DMS53 treated with DMSO at 0.1 percent for 48 hours (cell line): ENCODE measurements around the gene RBBP5.

Experiments used
- DNase-seq: peaks from one replicate; lab custom pipeline; 2025; ENCODE audit not compliant: unreplicated experiment; lab: John Stamatoyannopoulos, UW

RBBP5 gene

DNA sequence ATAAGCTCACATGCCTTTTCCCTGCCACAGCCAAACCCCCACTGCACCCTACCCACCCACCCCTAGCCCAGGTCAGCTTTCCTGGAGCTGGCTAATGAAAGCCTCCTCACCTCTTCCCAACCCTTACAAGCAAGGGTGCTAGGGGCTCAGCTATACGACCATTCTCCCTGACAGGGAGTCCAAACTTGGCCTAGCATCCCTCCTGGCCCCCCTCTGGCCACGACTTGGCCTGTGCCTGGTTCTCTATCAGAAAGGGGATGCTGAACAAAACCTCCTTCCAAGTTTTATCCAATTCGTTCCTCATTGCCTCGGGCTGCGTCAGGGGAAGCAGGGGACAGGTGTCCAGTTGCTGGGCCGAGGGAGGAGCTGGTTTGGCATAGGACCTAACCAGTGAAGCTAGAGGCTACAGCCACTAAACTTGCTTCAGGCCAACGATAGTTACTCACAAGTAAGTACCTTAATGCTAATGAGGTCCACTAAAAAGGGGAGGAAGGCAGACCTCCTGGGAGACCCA lies 46.1 kb downstream of the RBBP5 start:
- DNase-seq = no peak

DNA sequence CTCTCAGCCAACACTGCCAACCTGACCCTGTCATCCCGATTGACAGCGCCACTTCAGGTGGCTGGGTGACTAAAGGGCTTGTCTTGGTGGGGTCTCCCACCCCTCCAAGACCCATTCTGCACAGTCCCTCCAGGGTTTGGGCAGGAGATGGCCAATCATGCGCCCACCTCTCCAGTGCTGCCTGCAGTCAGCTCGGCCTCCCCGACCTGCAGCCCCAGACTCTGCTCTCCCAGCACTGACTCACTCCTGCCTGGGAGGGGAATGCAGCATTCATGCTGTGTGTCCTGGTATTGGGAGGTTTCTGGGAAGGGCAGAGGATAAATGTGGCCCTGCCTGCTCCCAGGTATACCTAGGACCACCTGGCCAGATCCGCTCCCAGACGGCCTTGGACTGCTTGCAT lies 47.3 kb downstream of the RBBP5 start:
- DNase-seq = no peak

DNA sequence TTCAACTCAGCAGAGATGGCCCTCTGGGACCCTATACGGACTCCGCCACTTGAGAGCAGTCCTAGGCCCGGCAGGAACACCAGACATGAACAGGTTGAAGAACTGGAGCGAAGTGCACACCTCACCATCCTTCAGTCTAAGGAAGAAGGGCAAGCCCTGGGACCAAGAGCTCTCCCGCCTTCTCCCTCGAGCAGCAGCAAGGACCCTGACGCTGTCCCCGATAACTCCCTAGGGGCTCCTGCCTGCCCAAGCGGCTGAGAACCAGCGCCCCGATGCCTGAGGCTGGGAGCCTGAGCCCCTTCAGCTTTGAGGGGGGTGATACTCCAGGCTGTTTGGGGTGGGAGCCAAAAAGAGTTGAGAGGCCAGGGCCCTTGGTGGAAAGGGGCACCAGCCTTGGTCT lies 47.7 kb downstream of the RBBP5 start:
- DNase-seq = no peak

DNA sequence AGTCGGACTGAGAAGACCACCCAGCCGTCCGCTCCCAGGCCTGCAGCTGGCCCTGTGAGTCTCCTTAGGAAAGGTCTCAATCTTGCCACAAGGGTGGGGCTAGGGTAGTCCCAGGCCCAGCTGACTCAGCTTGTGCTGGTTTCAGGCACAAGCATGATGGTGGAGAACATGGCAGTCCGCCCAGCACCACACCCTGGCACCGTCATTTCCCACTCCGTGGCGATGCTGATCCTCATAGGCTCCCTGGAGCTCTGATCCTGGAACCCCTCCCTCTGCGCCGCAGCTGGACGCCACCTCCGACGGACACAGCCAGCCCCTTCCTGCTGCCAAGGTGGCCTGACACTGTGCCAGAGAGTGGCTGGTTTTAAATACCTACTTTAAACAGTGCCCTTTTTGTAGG lies 48.3 kb downstream of the RBBP5 start:
- no peak for DNase-seq

DNA sequence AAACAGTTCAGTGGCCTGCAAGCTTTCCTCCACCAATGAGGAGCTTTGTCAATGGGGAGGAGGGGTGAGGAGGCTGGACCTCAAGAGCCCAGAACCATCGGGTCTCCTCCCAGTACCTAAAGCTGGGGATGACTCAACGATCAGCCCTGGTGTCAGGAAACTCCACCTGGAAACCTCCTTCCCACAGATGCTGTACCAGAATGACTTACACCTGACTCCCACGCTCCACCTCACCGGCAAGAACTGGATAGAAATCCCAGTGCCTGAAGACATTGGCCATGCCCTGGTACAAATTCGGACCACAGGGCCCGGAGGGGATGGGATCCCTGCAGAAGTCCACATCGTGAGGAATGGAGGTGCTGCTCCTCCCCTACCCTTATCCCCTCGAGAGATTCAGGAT lies 48.9 kb downstream of the RBBP5 start:
- DNase-seq = no peak

DNA sequence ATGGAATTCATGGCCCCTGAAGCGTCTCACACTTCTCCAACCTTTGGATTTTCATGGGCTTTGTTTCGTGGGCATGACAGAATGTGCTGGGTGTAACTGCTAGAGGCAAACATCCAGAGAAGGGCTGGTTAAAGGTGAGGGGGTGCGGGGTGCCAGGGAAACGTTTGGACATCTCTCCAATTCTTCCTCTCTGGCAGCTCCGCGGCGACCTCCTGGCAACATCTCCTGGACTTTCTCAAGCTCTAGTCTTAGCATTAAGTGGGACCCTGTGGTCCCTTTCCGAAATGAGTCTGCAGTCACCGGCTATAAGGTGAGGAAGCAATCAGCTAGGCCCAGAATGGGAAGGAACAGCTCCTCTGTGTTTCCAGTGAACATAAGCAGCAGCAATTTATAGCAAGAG lies 49.5 kb downstream of the RBBP5 start:
- DNase-seq = no peak

DNA sequence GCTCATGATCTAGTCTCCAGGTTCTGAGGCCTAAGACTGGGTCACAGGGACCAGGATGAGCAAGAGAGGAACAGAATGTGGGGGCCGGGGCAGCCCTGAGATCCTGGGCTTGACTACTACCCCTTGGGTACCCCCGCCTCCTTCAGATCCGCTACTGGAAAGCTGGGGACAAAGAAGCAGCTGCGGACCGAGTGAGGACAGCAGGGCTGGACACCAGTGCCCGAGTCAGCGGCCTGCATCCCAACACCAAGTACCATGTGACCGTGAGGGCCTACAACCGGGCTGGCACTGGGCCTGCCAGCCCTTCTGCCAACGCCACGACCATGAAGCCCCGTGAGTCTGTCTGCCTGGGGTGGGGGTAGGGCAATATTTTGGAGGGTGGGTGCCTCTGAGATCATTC lies 50.0 kb downstream of the RBBP5 start:
- no peak for DNase-seq

DNA sequence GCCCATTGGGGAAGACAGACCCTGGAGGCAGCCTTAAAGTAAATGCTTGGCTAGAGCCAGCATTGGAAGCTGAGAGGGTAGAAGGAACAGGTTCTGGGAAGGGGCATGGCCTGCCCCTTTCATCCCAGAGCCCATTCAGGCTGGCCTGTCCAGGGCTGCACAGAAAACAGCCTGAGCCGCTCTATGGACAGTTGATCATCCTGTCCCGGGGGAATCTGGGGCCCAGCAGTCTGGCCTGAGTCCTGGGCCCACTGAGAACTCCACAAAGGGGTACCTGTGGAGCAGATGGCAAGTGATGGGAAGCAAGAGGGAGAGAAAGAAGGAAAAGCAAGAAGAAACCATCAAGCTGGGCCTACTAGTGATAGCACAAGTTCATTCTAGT lies 50.8 kb downstream of the RBBP5 start:
- DNase-seq = no peak

DNA sequence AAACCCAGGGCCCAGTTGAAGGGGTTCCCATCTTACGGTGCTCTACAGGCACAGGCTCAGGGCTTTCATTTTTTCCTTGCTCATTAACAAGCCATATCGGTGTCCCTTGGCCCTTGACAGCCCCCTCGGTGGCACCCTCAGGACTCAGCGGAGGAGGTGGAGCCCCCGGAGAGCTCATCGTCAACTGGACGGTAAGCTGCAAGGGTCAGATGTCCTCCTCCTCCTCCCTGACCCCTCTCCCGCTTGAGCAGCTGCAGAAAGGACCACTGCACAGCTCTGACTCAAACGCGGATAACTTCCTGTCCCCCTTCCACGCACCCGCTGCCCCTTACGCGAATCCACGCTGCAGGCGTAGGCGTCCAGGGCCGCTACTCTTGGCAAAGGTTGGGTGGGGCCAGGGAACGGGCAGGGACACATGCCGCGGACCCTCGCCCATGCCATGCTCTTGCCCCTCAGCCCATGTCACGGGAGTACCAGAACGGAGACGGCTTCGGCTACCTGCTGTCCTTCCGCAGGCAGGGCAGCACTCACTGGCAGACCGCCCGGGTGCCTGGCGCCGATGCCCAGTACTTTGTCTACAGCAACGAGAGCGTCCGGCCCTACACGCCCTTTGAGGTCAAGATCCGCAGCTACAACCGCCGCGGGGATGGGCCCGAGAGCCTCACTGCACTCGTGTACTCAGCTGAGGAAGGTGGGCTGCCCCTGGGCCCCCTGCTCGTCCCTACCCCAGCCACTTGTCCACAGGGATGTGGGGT lies 52.2 kb downstream of the RBBP5 start:
- peak; percentile 14 for DNase-seq

DNA sequence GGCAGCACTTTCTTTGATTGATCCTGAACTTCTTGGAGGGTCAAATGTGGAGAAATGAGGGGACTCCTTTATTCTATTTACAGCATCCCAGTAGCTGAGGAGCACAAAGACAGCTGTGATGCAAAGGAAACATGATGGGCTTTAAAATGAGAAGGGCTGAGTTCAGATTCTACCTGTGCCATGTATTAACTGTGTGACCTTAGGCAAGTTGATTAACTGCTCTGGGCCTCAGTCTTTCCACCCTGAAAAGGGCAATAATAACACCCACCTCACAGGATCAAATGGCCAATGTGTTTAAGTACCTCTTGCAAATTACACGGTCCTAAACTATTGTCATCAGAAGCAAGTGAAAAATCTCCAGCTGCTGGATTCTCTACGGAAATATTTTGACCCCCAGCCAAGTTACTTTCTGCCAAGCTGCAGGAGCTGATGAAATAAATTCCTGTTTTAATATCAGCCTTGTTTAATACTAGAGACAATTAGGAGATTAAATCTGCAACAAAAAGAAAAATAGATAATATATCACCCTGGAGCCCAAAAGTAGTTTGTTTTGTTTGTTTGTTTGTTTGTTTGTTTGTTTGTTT lies 53.2 kb downstream of the RBBP5 start:
- DNase-seq = no peak

DNA sequence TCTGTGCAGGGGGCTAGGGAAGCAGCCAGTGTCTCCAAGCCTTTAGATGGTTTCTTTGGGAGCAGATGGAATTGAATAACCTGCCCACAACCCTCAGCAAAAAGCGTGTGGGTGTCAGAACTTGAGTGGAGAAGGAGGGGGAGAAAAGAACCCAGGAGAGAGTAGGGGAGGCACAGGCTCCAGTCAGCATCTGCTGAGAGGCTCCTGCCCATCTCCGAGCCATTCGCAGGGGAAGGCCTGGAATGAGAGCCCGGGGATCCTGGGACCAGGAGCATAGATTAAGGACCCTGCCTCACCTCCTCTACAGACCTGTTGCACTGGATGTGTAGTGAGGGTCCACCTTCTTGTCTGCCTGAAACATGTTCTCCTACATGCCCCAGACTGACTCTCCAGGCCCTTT lies 53.8 kb downstream of the RBBP5 start:
- no peak for DNase-seq

DNA sequence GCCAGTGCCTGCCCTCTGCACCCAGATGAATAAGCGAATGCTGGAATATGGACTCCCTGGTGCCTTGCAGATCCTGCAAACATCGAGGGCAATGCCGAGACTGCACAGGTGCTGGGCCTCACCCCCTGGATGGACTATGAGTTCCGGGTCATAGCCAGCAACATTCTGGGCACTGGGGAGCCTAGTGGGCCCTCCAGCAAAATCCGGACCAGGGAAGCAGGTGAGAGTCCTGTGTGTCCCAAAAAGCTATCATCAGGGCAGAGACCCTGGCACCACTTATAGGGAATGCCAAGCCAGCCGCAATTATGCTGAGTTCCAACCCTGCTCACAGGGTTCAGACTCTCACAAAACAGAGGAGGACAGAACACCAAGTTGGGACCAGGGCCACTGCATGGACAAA lies 54.7 kb downstream of the RBBP5 start:
- DNase-seq = no peak

DNA sequence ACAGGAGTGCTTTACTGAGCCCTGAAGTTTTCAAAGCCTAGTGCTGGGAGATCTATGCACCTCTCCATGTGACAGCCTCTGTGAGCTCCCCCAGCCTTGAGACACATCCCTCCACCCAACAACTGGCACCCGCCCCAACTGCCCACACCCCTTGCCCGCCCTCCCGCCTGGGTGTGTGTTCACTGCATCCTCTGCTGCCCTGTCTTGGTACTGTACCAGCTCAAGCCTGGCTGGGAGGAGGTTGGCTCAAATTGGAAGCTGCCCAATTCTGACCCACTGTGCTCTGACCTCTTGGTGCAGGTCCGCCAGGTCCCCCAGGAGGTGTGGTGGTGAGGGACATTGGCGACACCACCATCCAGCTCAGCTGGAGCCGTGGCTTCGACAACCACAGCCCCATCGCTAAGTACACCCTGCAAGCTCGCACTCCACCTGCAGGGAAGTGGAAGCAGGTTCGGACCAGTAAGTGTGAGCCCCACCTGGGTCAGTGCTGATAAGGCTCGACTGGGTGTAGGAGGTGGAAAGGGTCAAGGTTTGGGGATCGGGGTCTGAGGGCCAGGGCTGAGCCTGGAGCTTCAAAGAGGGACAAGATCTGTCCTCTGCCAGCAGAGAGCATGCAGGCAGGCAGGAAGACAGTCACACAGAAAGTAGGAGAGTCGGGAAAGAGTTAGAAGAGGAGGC lies 55.5 kb downstream of the RBBP5 start:
- DNase-seq = no peak

DNA sequence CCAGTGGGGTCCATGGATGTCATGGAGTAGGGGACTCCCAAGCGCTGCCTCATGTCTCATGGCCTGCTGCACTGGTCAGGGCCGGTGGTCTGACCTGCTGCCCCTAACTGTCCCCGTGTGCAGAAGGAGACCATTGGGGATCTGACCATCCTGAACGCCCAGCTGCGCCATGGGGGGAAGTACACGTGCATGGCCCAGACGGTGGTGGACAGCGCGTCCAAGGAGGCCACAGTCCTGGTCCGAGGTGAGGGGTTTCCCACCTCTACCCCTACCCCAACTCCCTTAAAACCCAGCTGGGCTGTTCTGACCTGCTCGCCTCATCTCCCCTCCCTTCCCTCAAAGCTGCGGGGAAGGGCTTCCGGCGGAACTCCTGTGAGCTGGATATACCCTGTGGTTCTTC lies 56.1 kb downstream of the RBBP5 start:
- DNase-seq = no peak

DNA sequence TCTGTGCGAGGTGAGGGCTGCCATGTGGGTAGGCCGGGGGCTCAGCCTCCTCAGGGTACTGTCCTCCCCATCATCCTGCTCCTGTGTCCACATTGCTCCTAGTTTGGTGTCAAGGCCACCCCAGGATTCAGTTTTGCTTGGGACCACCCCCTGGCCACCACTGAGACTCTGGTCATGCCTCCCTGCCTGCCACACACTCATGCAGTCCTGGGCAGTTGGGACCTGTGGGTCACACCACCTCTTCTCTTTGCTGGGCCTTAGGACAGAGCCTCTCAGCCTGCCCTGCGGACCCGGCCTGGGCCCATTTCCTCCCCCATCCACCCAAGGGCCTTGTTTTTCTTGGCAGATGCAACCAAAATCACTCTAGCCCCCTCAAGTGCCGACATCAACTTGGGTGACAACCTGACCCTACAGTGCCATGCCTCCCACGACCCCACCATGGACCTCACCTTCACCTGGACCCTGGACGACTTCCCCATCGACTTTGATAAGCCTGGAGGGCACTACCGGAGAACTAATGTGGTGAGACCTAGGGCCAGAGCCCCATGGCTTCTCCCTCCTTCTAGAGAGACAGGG lies 56.9 kb downstream of the RBBP5 start:
- DNase-seq = no peak

DNA sequence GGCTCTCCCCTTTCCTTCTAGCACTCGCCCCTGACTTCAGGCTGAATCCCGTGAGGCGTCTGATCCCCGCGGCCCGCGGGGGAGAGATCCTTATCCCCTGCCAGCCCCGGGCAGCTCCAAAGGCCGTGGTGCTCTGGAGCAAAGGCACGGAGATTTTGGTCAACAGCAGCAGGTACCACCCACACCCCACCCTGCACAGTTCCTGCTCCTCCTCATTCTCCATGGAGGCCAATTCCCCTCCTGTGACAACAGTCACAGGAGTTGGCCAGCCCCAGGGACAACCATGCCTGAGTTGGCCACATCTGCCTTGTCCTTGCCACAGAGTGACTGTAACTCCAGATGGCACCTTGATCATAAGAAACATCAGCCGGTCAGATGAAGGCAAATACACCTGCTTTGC lies 57.5 kb downstream of the RBBP5 start:
- no peak for DNase-seq

DNA sequence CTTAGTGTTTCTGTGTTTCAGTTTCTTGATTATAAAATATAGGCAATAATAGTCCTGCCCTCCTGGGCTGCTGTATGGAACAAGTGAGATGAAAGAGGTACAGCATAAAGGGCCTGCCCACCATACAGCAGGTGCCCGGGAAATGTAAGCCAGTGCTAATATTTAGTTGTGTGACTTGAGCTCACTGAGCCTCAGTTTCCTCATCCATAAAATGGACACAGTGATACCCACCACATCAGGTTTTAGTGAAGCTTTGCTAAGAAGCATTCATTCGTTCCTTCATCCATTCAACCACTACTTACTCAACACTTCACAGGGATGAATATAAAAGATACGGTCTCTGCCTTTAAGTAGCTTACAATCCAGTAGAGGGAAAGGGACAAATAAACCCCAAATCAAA lies 58.9 kb downstream of the RBBP5 start:
- DNase-seq = no peak

DNA sequence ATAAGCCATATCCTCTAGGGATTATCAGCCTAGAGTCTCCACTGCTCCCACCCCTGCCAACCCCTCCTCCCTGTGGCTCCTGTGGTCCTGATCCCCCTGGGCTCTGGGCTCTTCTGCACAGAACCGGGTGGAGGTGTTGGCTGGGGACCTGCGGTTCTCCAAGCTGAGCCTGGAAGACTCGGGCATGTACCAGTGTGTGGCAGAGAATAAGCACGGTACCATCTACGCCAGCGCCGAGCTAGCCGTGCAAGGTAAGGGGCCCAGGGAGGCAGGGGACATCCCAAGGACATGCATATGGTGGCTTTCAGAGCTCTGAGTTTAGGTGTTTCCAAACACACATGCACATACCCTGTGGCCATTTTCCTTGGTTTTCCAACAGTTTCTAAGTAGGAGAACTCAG lies 59.5 kb downstream of the RBBP5 start:
- DNase-seq = no peak

DNA sequence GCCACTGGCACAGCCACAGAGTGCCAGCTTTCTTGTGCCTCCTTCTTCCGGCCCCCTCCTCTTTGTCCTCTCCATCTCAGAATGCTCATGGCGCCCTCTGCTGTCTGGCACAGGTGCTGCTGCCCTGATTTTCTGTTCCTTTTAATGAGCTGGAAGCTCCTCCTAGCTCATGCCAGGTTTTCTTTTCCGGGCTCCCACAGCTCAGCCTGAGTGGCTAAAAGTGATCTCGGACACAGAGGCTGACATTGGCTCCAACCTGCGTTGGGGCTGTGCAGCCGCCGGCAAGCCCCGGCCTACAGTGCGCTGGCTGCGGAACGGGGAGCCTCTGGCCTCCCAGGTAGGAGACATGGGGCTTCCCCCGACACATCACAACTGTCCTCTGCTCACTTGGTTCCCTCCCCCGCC lies 60.1 kb downstream of the RBBP5 start:
- peak; percentile 90 for DNase-seq

DNA sequence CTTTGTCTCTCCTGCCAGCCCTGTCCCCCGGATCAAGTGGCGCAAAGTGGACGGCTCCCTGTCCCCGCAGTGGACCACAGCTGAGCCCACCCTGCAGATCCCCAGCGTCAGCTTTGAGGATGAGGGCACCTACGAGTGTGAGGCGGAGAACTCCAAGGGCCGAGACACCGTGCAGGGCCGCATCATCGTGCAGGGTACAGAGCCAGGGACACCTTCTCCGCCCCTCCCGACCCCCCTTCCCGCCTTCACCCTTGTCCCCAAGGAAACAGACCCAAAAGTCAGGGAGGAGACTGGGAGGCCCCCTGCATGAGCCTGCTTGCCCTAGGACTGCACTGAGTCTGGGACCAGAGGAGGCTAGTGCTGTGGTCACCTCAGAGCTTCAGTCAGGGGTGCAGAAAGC lies 60.6 kb downstream of the RBBP5 start:
- no peak for DNase-seq

DNA sequence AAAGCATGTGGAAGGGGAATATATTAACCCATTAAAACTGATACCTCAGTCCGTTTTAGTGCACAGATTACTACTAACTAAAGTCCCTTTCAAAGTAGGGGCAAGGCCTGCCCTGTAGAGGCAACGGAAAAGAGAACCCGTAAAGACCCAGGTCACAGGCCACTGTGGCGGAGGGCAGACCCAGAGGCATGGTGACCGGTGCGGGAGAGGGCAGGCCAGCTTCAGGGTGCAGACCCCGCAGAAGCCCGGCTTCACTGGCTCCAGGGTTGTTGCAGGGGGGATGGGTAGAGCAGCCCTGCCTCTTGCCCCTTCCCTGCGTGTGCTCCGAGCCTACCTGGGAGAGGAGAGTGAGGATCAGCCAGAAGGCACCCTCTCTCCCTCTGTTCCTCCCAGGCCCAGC lies 61.0 kb downstream of the RBBP5 start:
- no peak for DNase-seq

DNA sequence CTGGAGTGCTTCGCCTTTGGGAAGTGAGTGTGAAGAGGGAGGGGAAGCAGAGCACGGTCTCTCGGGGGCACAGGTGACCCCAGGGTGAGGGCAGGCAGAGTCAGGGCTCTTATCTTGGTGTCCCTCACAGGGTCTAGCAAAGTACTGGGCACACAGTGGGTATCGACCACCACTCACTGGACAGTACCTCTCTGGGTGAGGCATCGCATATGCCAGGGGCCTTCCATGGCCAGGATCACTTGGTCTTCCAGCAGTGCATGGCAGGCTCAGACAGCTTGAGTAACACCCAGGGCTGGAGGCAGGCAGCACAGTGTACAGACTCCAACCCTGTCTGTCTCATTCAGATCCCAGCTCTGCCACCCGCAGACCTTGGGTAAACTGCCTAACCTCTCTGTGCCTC lies 62.1 kb downstream of the RBBP5 start:
- no peak for DNase-seq
